ENCODE results near the gene CTSW. TPM values are rescaled to one million over a fixed set of nuclear protein-coding genes. Genes with fewer than 3 reads are reported as not detected.

CTSW gene
- polyA plus RNA-seq, 1 of the 3 experiments (the other 2 are of a cell fraction) = 0.49 TPM

DNA sequence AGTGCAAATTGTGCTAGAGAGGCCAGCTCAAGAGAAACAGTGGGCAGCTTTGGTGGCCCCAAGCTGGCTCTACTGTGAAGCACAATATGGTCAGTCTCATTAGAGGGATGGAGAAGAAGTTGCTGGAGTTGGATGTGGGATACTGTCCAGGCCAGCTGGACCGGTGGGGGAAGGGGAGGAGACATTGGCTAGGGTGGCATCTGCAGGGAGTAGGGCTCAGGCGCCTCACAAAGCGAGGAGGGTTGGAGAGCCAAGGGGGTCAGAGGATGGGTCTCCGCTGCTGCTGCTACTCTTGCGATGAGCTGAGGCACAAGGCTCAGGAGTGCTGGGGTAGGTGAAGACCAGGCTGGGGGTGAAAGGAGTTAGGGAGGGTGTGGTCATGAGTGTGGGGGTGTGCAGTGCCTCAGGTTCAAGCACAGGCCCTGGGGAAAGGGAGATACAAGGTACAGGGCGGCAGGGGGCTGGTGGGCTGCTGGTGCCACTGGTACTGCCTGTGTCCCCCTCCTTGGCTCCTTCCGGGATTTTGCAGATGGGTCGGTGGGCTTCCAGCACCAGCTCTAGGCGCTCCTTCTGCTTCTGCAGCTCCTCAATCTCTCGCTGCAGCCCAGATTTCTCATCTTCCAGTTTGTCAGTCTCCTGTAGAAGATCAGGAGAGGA is 13.2 kb downstream of the CTSW start:
- H3K4me1 ChIP-seq (ENCODE audit: control insufficient read depth in 1 of 2, insufficient read depth in 2 of 2, low read depth in 1 of 2, low read length in 1 of 2) = peaks cover 39 to 52% of the 10 kb centered on the region in 2 experiments
- ChIA-PET CTCF (interaction anchor here (0.6 to 15.2 kb wide), 8 partner anchors 8 to 123 kb away, joined by 3 to 374 read pairs (median 12); partner anchors contain the start of genes CFL1, EFEMP2 and MUS81), POLR2A (interaction anchor here (0.6 kb wide), 1 partner anchor 75 kb away, joined by 3 read pairs; no protein-coding TSS in a partner anchor)
- WGBS (ENCODE audit: low lambda C conversion rate) = 87% methylated on average over 8 of the region's 10 CpGs
- H3K4me3 ChIP-seq (ENCODE audit: low read depth in 2 of 2, low read length in 1 of 2) = no peak overlapping the region
- H3K27me3 ChIP-seq (ENCODE audit: insufficient read depth) = no peaks in the 10 kb centered on the region
- peaks cover 68% of the 10 kb centered on the region for H3K79me2 ChIP-seq (ENCODE audit: insufficient read depth)
- peak overlapping the region in 1 of 2 experiments; percentile 94; a peak in 2 of 4 replicates for H3K27ac ChIP-seq (ENCODE audit: low read depth in 2 of 2, low read length in 1 of 2)
- peaks cover 70% of the 10 kb centered on the region for H4K20me1 ChIP-seq (ENCODE audit: insufficient read depth)
- no peak for TF ChIP-seq FOXJ3 (CRISPR knock-in tag; IDR thresholded peaks at IDR 0.05)
- TF ChIP-seq JUND (IDR thresholded peaks at IDR 0.05) = no peak
- no peak for TF ChIP-seq EP300 (IDR thresholded peaks at IDR 0.05; ENCODE audit: borderline replicate concordance in 1 of 2, low read depth in 1 of 2, low read length in 1 of 2)
- no peak for TF ChIP-seq GABPA (IDR thresholded peaks at IDR 0.05; ENCODE audit: low read depth)
- no peak for TF ChIP-seq SIN3A (IDR thresholded peaks at IDR 0.05; ENCODE audit: borderline replicate concordance, low read depth, low read length)
- no peak for TF ChIP-seq MXI1 (IDR thresholded peaks at IDR 0.05; ENCODE audit: low read depth, low read length)
- H3K9ac ChIP-seq = peak overlapping the region; percentile 76; the same call in 1 of the 2 replicates
- no peak overlapping the region for H2AFZ ChIP-seq (ENCODE audit: low read depth)
- no peaks in the 10 kb centered on the region for H3K9me3 ChIP-seq
- H3K36me3 ChIP-seq (replicated peaks in 1 of 2; ENCODE audit: control insufficient read depth in 1 of 2, insufficient read depth in 2 of 2, low read length in 1 of 2) = peaks cover 0 to 42% of the 10 kb centered on the region in 2 experiments
- no peak for DNase-seq
- peak overlapping the region; percentile 98 for H3K4me2 ChIP-seq
- peaks cover 93% of the 10 kb centered on the region for H3F3A ChIP-seq (replicated peaks; ENCODE audit: insufficient read depth)
- H3K9me2 ChIP-seq = no peaks in the 10 kb centered on the region

GRCh38 chr11:65894034-65894591 is 14.5 kb downstream of the CTSW start:
- peak overlapping the region; percentile 17; the same call in 1 of the 2 replicates for H3K9ac ChIP-seq
- H3F3A ChIP-seq (replicated peaks; ENCODE audit: insufficient read depth) = peaks cover 82% of the 10 kb centered on the region
- H4K20me1 ChIP-seq (ENCODE audit: insufficient read depth) = peaks cover 82% of the 10 kb centered on the region
- H3K9me2 ChIP-seq = no peaks in the 10 kb centered on the region
- ChIA-PET POLR2A (interaction anchor here (0.6 kb wide), 2 partner anchors 18 to 368 kb away, joined by 3 read pairs; no protein-coding TSS in a partner anchor), CTCF (interaction anchor here (1.3 to 15.2 kb wide), 5 partner anchors 9 to 94 kb away, joined by 3 to 261 read pairs (median 20); no protein-coding TSS in a partner anchor)
- 93% methylated on average over 14 of the region's 16 CpGs for WGBS (ENCODE audit: low lambda C conversion rate)
- H3K27ac ChIP-seq (ENCODE audit: low read depth in 2 of 2, low read length in 1 of 2) = peak overlapping the region; percentile 65 to 94
- peaks cover 37 to 56% of the 10 kb centered on the region in 2 experiments for H3K4me1 ChIP-seq (ENCODE audit: control insufficient read depth in 1 of 2, insufficient read depth in 2 of 2, low read depth in 1 of 2, low read length in 1 of 2)
- H3K36me3 ChIP-seq (replicated peaks in 1 of 2; ENCODE audit: control insufficient read depth in 1 of 2, insufficient read depth in 2 of 2, low read length in 1 of 2) = peaks cover 0 to 49% of the 10 kb centered on the region in 2 experiments
- no peak overlapping the region for H3K4me3 ChIP-seq (ENCODE audit: low read depth in 2 of 2, low read length in 1 of 2)
- H3K27me3 ChIP-seq (ENCODE audit: insufficient read depth) = no peaks in the 10 kb centered on the region
- H3K4me2 ChIP-seq = peak overlapping the region; percentile 98
- H2AFZ ChIP-seq (ENCODE audit: low read depth) = no peak overlapping the region
- no peaks in the 10 kb centered on the region for H3K9me3 ChIP-seq
- no peak for DNase-seq
- H3K79me2 ChIP-seq (ENCODE audit: insufficient read depth) = peaks cover 79% of the 10 kb centered on the region
- no peak for TF ChIP-seq REST (IDR thresholded peaks at IDR 0.05; ENCODE audit: low read depth, low read length)
- TF ChIP-seq YY1 (IDR thresholded peaks at IDR 0.05; ENCODE audit: low read depth) = no peak
- TF ChIP-seq SIN3A (IDR thresholded peaks at IDR 0.05; ENCODE audit: borderline replicate concordance, low read depth, low read length) = no peak
- TF ChIP-seq NRF1 (IDR thresholded peaks at IDR 0.05; ENCODE audit: low read depth, low read length) = no peak
- no peak for TF ChIP-seq RFX5 (IDR thresholded peaks at IDR 0.05; ENCODE audit: low read length)
- TF ChIP-seq RXRA (IDR thresholded peaks at IDR 0.05; ENCODE audit: borderline replicate concordance, low read depth) = no peak
- TF ChIP-seq FOXM1 (IDR thresholded peaks at IDR 0.05; ENCODE audit: low read depth) = no peak
- TF ChIP-seq IRF3 (IDR thresholded peaks at IDR 0.05; ENCODE audit: low read depth, low read length) = no peak
- TF ChIP-seq CHD2 (IDR thresholded peaks at IDR 0.05; ENCODE audit: low read length, partially characterized antibody) = no peak
- TF ChIP-seq POLR2AphosphoS5 (IDR thresholded peaks at IDR 0.05; ENCODE audit: low read depth, low read length) = no peak
- no peak for TF ChIP-seq FOXJ3 (CRISPR knock-in tag; IDR thresholded peaks at IDR 0.05)
- no peak for TF ChIP-seq NFIC (IDR thresholded peaks at IDR 0.05; ENCODE audit: borderline replicate concordance)
- TF ChIP-seq, protein P1, sequence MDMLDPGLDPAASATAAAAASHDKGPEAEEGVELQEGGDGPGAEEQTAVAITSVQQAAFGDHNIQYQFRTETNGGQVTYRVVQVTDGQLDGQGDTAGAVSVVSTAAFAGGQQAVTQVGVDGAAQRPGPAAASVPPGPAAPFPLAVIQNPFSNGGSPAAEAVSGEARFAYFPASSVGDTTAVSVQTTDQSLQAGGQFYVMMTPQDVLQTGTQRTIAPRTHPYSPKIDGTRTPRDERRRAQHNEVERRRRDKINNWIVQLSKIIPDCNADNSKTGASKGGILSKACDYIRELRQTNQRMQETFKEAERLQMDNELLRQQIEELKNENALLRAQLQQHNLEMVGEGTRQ (IDR thresholded peaks at IDR 0.05; ENCODE audit: borderline replicate concordance, low read depth, low read length) = no peak
- TF ChIP-seq, protein P2, sequence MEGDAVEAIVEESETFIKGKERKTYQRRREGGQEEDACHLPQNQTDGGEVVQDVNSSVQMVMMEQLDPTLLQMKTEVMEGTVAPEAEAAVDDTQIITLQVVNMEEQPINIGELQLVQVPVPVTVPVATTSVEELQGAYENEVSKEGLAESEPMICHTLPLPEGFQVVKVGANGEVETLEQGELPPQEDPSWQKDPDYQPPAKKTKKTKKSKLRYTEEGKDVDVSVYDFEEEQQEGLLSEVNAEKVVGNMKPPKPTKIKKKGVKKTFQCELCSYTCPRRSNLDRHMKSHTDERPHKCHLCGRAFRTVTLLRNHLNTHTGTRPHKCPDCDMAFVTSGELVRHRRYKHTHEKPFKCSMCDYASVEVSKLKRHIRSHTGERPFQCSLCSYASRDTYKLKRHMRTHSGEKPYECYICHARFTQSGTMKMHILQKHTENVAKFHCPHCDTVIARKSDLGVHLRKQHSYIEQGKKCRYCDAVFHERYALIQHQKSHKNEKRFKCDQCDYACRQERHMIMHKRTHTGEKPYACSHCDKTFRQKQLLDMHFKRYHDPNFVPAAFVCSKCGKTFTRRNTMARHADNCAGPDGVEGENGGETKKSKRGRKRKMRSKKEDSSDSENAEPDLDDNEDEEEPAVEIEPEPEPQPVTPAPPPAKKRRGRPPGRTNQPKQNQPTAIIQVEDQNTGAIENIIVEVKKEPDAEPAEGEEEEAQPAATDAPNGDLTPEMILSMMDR (IDR thresholded peaks at IDR 0.05) = no peak

Measured in SK-N-SH (cell line).